ENCODE results near the gene DCLRE1C. TPM values are rescaled to one million over a fixed set of nuclear protein-coding genes. Genes with fewer than 3 reads are reported as not detected.

Gene DCLRE1C
- polyA plus RNA-seq, 1 of the 3 experiments (the other 2 are of a cell fraction): 2.5 TPM

GRCh38 chr10:14936584-14936983 is 17.3 kb downstream of the DCLRE1C start:
- Histone ChIP-seq H3K9ac (no peak overlapping the region), H3K27me3 (ENCODE audit: insufficient read depth) (no peaks in the 10 kb centered on the region), H3K4me1 (ENCODE audit: control insufficient read depth in 1 of 2, insufficient read depth in 2 of 2, low read depth in 1 of 2, low read length in 1 of 2) (no peaks in the 10 kb centered on the region), H2AFZ (ENCODE audit: low read depth) (no peak overlapping the region), H3K9me2 (no peaks in the 10 kb centered on the region), H3F3A (replicated peaks; ENCODE audit: insufficient read depth) (peaks cover 3% of the 10 kb centered on the region), H3K4me3 (ENCODE audit: low read depth in 2 of 2, low read length in 1 of 2) (no peak overlapping the region), H3K4me2 (no peak overlapping the region), H3K79me2 (ENCODE audit: insufficient read depth) (no peaks in the 10 kb centered on the region), H4K20me1 (ENCODE audit: insufficient read depth) (no peaks in the 10 kb centered on the region), H3K36me3 (replicated peaks in 1 of 2; ENCODE audit: control insufficient read depth in 1 of 2, insufficient read depth in 2 of 2, low read length in 1 of 2) (peaks cover 15 to 46% of the 10 kb centered on the region in 2 experiments), H3K27ac (ENCODE audit: low read depth in 2 of 2, low read length in 1 of 2) (no peak overlapping the region), H3K9me3 (no peaks in the 10 kb centered on the region)
- CTCF ChIA-PET: no interaction called here
- DNase-seq: no peak
- TF ChIP-seq EZH2phosphoT487 (IDR thresholded peaks at IDR 0.05; ENCODE audit: borderline replicate concordance, low read depth): no peak
- 91% methylated on average over 2 of the region's 2 CpGs for WGBS (ENCODE audit: low lambda C conversion rate)
- POLR2A ChIA-PET: no interaction called here

DNA sequence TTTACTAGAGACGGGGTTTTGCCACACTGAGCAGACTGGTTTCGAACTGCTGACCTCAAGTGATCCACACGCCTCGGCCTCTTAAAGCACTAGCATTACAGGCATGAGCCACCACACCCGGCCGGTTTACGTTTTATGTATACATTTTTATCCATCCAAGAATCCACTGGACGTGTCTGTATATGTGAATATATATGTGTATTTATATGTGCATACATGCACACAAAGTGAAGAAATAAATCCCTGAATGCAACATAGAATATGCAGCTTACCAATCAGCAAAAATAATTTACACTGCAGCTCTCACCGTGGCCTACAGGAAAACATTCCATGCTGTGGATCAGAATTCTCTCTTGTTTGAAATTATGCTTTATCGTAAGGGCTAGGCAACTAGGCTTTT is 23.3 kb downstream of the DCLRE1C start:
- ChIA-PET CTCF (no interaction called here), POLR2A (no interaction called here)
- no peaks in the 10 kb centered on the region for H4K20me1 ChIP-seq (ENCODE audit: insufficient read depth)
- H3K9me3 ChIP-seq: no peaks in the 10 kb centered on the region
- no peaks in the 10 kb centered on the region for H3K79me2 ChIP-seq (ENCODE audit: insufficient read depth)
- H3K27me3 ChIP-seq (ENCODE audit: insufficient read depth): no peaks in the 10 kb centered on the region
- peaks cover 33 to 72% of the 10 kb centered on the region in 2 experiments for H3K36me3 ChIP-seq (replicated peaks in 1 of 2; ENCODE audit: control insufficient read depth in 1 of 2, insufficient read depth in 2 of 2, low read length in 1 of 2)
- H3K9ac ChIP-seq: no peak overlapping the region
- no peak overlapping the region for H3K4me2 ChIP-seq
- H3F3A ChIP-seq (replicated peaks; ENCODE audit: insufficient read depth): no peaks in the 10 kb centered on the region
- no peak for DNase-seq
- no peak overlapping the region for H3K27ac ChIP-seq (ENCODE audit: low read depth in 2 of 2, low read length in 1 of 2)
- no peaks in the 10 kb centered on the region for H3K4me1 ChIP-seq (ENCODE audit: control insufficient read depth in 1 of 2, insufficient read depth in 2 of 2, low read depth in 1 of 2, low read length in 1 of 2)
- no peaks in the 10 kb centered on the region for H3K9me2 ChIP-seq
- 93% methylated on average over 10 of the region's 10 CpGs for WGBS (ENCODE audit: low lambda C conversion rate)
- TF ChIP-seq MXI1 (IDR thresholded peaks at IDR 0.05; ENCODE audit: low read depth, low read length) (no peak), EZH2phosphoT487 (IDR thresholded peaks at IDR 0.05; ENCODE audit: borderline replicate concordance, low read depth) (no peak), RAD21 (IDR thresholded peaks at IDR 0.05; ENCODE audit: low read length) (no peak), RCOR1 (IDR thresholded peaks at IDR 0.05; ENCODE audit: low read length) (no peak), YY1 (IDR thresholded peaks at IDR 0.05; ENCODE audit: low read depth) (no peak)
- H3K4me3 ChIP-seq (ENCODE audit: low read depth in 2 of 2, low read length in 1 of 2): no peak overlapping the region
- no peak overlapping the region for H2AFZ ChIP-seq (ENCODE audit: low read depth)

GRCh38 chr10:14926722-14927416 is 27.0 kb downstream of the DCLRE1C start:
- no peak overlapping the region for H3K27ac ChIP-seq (ENCODE audit: low read depth in 2 of 2, low read length in 1 of 2)
- H4K20me1 ChIP-seq (ENCODE audit: insufficient read depth): no peaks in the 10 kb centered on the region
- no peaks in the 10 kb centered on the region for H3K27me3 ChIP-seq (ENCODE audit: insufficient read depth)
- DNase-seq: no peak
- H3K36me3 ChIP-seq (replicated peaks in 1 of 2; ENCODE audit: control insufficient read depth in 1 of 2, insufficient read depth in 2 of 2, low read length in 1 of 2): peaks cover 47 to 69% of the 10 kb centered on the region in 2 experiments
- H3K9me3 ChIP-seq: no peaks in the 10 kb centered on the region
- no peak overlapping the region for H3K9ac ChIP-seq
- H3K9me2 ChIP-seq: no peaks in the 10 kb centered on the region
- no peaks in the 10 kb centered on the region for H3K4me1 ChIP-seq (ENCODE audit: control insufficient read depth in 1 of 2, insufficient read depth in 2 of 2, low read depth in 1 of 2, low read length in 1 of 2)
- no peak overlapping the region for H3K4me3 ChIP-seq (ENCODE audit: low read depth in 2 of 2, low read length in 1 of 2)
- CTCF ChIA-PET: interaction anchor here (1.2 kb wide), 1 partner anchor 22 kb away, joined by 3 read pairs; no protein-coding TSS in a partner anchor
- TF ChIP-seq RFX5 (IDR thresholded peaks at IDR 0.05; ENCODE audit: low read length) (no peak), GABPA (IDR thresholded peaks at IDR 0.05; ENCODE audit: low read depth) (no peak), EZH2phosphoT487 (IDR thresholded peaks at IDR 0.05; ENCODE audit: borderline replicate concordance, low read depth) (no peak), RAD21 (IDR thresholded peaks at IDR 0.05; ENCODE audit: low read length) (no peak), TEAD4 (IDR thresholded peaks at IDR 0.05; ENCODE audit: borderline replicate concordance, insufficient read depth) (no peak), POLR2AphosphoS5 (IDR thresholded peaks at IDR 0.05; ENCODE audit: low read depth, low read length) (no peak), ELF1 (IDR thresholded peaks at IDR 0.05) (no peak), SMC3 (IDR thresholded peaks at IDR 0.05; ENCODE audit: low read depth, low read length) (no peak)
- no peaks in the 10 kb centered on the region for H3F3A ChIP-seq (replicated peaks; ENCODE audit: insufficient read depth)
- no peak overlapping the region for H2AFZ ChIP-seq (ENCODE audit: low read depth)
- no peaks in the 10 kb centered on the region for H3K79me2 ChIP-seq (ENCODE audit: insufficient read depth)
- POLR2A ChIA-PET: no interaction called here
- H3K4me2 ChIP-seq: no peak overlapping the region
- 93% methylated on average over 13 of the region's 13 CpGs for WGBS (ENCODE audit: low lambda C conversion rate)

Data from SK-N-SH (cell line).